RWPE1 (cell line): ENCODE results near the gene NMS.

Experiments
- CTCF ChIA-PET: fragments of 350-600 bp; sonication (Branson Sonifier 250); formaldehyde crosslinking; extraction: SDS; loops from one replicate; lab custom pipeline; 2021; lab: Yijun Ruan, JAX
- POLR2A ChIA-PET: fragments of 400-600 bp; formaldehyde crosslinking; extraction: SDS; loops from one replicate; lab custom pipeline; 2020; ENCODE audit warnings: antibody characterized with exemption; ENCODE audit not compliant: low non-redundant PET; lab: Yijun Ruan, JAX
- DNase-seq: peaks from one replicate; pipeline ENCODE4 v3.0.0; 2012; ENCODE audit warnings: low spot score
- H3K27ac ChIP-seq: fragments of 450-650 bp; 2 replicates; pipeline ENCODE4 v1.5.1; 2017
- CTCF ChIP-seq: fragments of 450-650 bp; conservative IDR thresholded peaks from 2 replicates; pipeline ENCODE4 v1.5.1; 2017; ENCODE audit warnings: low read depth, mild to moderate bottlenecking

The NMS gene

GRCh38 chr2:100470182-100470581 lies at the start of gene NMS:
Gene NMS (plus strand): TSS chr2:100470482. CDS start chr2:100470489, 7 bp downstream.
- H3K27ac ChIP-seq: no peak within 1 kb of the TSS
- ChIA-PET POLR2A (no interaction called here), CTCF (interaction anchor here (0.7 kb wide), 1 partner anchor 9 kb away, joined by 3 read pairs; no protein-coding TSS in a partner anchor)
- no peak for DNase-seq
- no peak for TF ChIP-seq CTCF

DNA sequence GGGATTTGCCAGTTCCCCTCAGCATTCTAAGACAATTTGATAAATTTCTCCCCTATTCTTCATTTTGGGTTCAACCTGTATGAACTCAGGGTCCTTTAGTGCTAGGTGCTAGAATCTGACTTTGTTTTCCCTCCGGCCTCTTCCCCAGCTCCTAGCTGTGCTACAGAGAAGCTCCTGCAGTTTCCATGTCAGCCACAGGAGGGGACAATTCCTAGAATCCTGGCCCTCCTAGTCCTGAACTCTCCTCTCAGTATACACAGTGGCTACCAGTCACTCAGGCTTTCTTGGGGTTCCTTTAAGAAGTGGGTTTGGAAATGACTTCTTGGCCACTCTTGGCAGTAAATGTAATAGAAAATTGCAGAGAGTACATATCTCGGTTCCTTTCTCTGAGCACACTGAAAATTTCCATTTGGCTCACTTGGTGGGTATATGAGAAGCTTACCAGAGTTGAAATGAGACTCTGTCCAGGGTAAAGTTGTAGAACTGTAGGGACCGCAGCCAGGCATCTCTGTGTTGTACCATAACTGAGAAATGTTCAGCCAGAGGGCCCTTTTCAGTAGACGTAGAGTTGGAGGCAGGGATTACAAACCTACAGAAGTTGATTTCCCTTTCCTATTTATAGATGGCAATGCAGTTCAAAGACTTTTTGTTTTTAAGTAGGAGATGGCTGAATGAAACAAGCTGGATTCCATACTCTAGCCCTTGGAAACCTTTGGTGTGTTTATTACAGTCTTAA lies 47.8 kb upstream of the NMS start:
- ChIA-PET CTCF (interaction anchor here (0.6 to 1.1 kb wide), 5 partner anchors 15 to 769 kb away, joined by 3 to 5 read pairs (median 3); no protein-coding TSS in a partner anchor), POLR2A (no interaction called here)
- H3K27ac ChIP-seq: no peak overlapping the region
- peak; percentile 29 for TF ChIP-seq CTCF
- DNase-seq: peak; percentile 62

- ChIA-PET POLR2A (no interaction called here), CTCF (no interaction called here)
- no peak for TF ChIP-seq CTCF
- no peak overlapping the region for H3K27ac ChIP-seq
- DNase-seq: no peak
Observed at GRCh38 chr2:100423631-100424030, 46.7 kb upstream of the NMS start.

- POLR2A ChIA-PET: no interaction called here
- TF ChIP-seq CTCF: no peak
Observed at GRCh38 chr2:100424277-100424875, 45.9 kb upstream of the NMS start.

DNA sequence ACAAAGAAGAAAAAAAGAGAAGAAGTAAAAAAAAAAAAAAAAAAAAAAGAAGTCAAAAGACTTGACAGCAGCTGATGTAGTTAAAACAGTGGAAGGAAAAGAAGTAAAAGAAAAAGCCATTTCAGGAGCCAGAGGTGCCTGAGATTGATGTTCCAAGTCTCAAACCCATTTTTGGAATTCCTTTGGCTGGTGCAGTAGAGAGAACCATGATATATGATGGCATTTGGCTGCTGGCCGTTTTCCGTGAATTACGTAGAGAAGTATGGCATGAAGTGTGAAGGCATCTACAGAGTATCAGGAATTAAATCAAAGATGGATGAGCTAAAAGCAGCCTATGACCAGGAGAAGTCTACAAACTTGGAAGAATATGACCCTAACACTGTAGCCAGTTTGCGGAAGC lies 45.2 kb upstream of the NMS start:
- TF ChIP-seq CTCF: no peak
- CTCF ChIA-PET: interaction anchor here (0.6 kb wide), 2 partner anchors 606 to 1680 kb away, joined by 4 to 5 read pairs; no protein-coding TSS in a partner anchor
- POLR2A ChIA-PET: no interaction called here
- no peak for DNase-seq
- H3K27ac ChIP-seq: no peak overlapping the region

More at GRCh38 chr2:100424277-100424875, 45.9 kb upstream of the NMS start:
- H3K27ac ChIP-seq: no peak overlapping the region
- CTCF ChIA-PET: interaction anchor here (0.6 kb wide), 1 partner anchor 605 kb away, joined by 4 read pairs; no protein-coding TSS in a partner anchor
- DNase-seq: no peak

GRCh38 chr2:100425573-100426383 lies 44.5 kb upstream of the NMS start:
- no peak for TF ChIP-seq CTCF
- no peak overlapping the region for H3K27ac ChIP-seq
- POLR2A ChIA-PET: no interaction called here
- DNase-seq: no peak
- CTCF ChIA-PET: interaction anchor here (0.6 kb wide), 2 partner anchors 80 to 1681 kb away, joined by 3 to 5 read pairs; no protein-coding TSS in a partner anchor
